ENCODE data around the gene SCAMP4.

GRCh38 chr19:1865172-1866010 lies 39.8 kb upstream of the SCAMP4 start:
- TF ChIP-seq REST (IDR thresholded peaks at IDR 0.05), result no peak
- TF ChIP-seq RAD21 (conservative IDR thresholded peaks at IDR 0.05 in 1 of 2, IDR thresholded peaks at IDR 0.05 in 1 of 2), result no peak
- no peak for TF ChIP-seq MYC (IDR thresholded peaks at IDR 0.05; ENCODE audit: borderline replicate concordance, low read length)
- TF ChIP-seq POLR2A (IDR thresholded peaks at IDR 0.05; ENCODE audit: low read length), result no peak
- no peak for TF ChIP-seq NR3C1 (IDR thresholded peaks at IDR 0.05)
- no peak for TF ChIP-seq CTCF (IDR thresholded peaks at IDR 0.05)
- no peak for TF ChIP-seq JUNB (IDR thresholded peaks at IDR 0.05)
- no peak for TF ChIP-seq EP300 (IDR thresholded peaks at IDR 0.05)
- TF ChIP-seq ESRRA (IDR thresholded peaks at IDR 0.05; ENCODE audit: borderline replicate concordance, low read length), result no peak

Measured in A549 (cell line).